A673 (cell line): ENCODE results near the gene THSD4. TPM values are rescaled to one million over a fixed set of nuclear protein-coding genes. Genes with fewer than 3 reads are reported as not detected.

Experiments used
- BruUV-seq: library from RNA; stranded (reverse); fragments of 400-500 nt; replicated peaks from 2 replicates; lab custom pipeline; 2021; lab: Mats Ljungman, UMichigan
- CTCF ChIA-PET: fragments of 300-600 bp; sonication (Branson Sonifier 250); formaldehyde crosslinking; loops from one replicate; lab custom pipeline; 2022; ENCODE audit warnings: antibody characterized with exemption; lab: Charles Lee
- POLR2A ChIA-PET: fragments of 300-600 bp; sonication (Branson Sonifier 250); formaldehyde crosslinking; loops from one replicate; lab custom pipeline; 2022; ENCODE audit warnings: antibody characterized with exemption; ENCODE audit not compliant: low non-redundant PET; lab: Charles Lee
- DNase-seq: peaks from one replicate; pipeline ENCODE4 v3.0.0-alpha.2; 2015; ENCODE audit warnings: low spot score
- H3K27ac ChIP-seq: fragments of 200-600 bp; sonication (generic); 2 replicates; pipeline ENCODE4 v1.5.1; 2016; ENCODE audit warnings: mixed run types, low read depth, mild to moderate bottlenecking, mixed read lengths, antibody characterized with exemption, low read length; ENCODE audit not compliant: poor library complexity, severe bottlenecking
- H3K27me3 ChIP-seq: fragments of 200-600 bp; sonication (generic); replicated peaks from 2 replicates; pipeline ENCODE4 v1.6.1; 2017; ENCODE audit warnings: mixed run types, low read depth, mild to moderate bottlenecking, mixed read lengths, antibody characterized with exemption, low read length; ENCODE audit not compliant: insufficient read depth, poor library complexity
- H3K36me3 ChIP-seq: fragments of 200-600 bp; sonication (generic); 2 replicates; pipeline ENCODE4 v1.6.1; 2016; ENCODE audit warnings: mixed run types, mild to moderate bottlenecking, mixed read lengths, antibody characterized with exemption, low read length; ENCODE audit not compliant: insufficient read depth, poor library complexity, severe bottlenecking
- H3K4me1 ChIP-seq: fragments of 200-600 bp; sonication (generic); 2 replicates; pipeline ENCODE4 v1.6.1; 2017; ENCODE audit warnings: mixed run types, mild to moderate bottlenecking, mixed read lengths, antibody characterized with exemption, low read length; ENCODE audit not compliant: insufficient read depth, poor library complexity, severe bottlenecking
- H3K4me3 ChIP-seq: fragments of 200-600 bp; sonication (generic); 2 replicates; pipeline ENCODE4 v1.5.1; 2016; ENCODE audit warnings: low read depth, mixed run types, mild to moderate bottlenecking, mixed read lengths, low read length; ENCODE audit not compliant: poor library complexity, severe bottlenecking
- H3K9me3 ChIP-seq: fragments of 200-600 bp; sonication (generic); 2 replicates; pipeline ENCODE4 v1.6.1; 2016; ENCODE audit warnings: mixed run types, low read depth, mild to moderate bottlenecking, mixed read lengths, antibody characterized with exemption, low read length; ENCODE audit not compliant: poor library complexity, severe bottlenecking
- EZH2 ChIP-seq: fragments of 200-600 bp; sonication (generic); IDR thresholded peaks from 2 replicates; pipeline ENCODE4 v1.6.1; 2017; ENCODE audit warnings: borderline replicate concordance, low read depth, mild to moderate bottlenecking, mixed read lengths, antibody characterized with exemption, low read length; ENCODE audit not compliant: poor library complexity, severe bottlenecking
- intact Hi-C: fragments of 100-400 bp; cut with micrococcal nuclease; formaldehyde crosslinking; loops from one replicate; pipeline ENCODE4 v1.10.0; 2022; ENCODE audit not compliant: unreplicated experiment
- total RNA-seq: library from RNA; stranded (reverse); gene quantifications from 2 replicates; pipeline ENCODE4 v1.2.3, GENCODE V29; 2021
- TF ChIP-seq, protein P1 (sequence below): fragments of 300-800, 200-600 bp; sonication (generic); conservative IDR thresholded peaks from 2 replicates; pipeline ENCODE4 v1.5.1; 2017; ENCODE audit warnings: low read depth, mild to moderate bottlenecking, antibody characterized with exemption, low read length, moderate library complexity, mixed read lengths

Gene THSD4
- total RNA-seq, 1 experiment from 2014 or later: 2.4 TPM

GRCh38 chr15:71325481-71325880, 210.2 kb downstream of the THSD4 start:
- DNase-seq: no peak
- POLR2A ChIA-PET: no interaction called here
- H3K27me3 ChIP-seq: no peaks in the 10 kb centered on the region
- no TSS peak for BruUV-seq
- H3K9me3 ChIP-seq: no peaks in the 10 kb centered on the region
- TF ChIP-seq, protein P1, sequence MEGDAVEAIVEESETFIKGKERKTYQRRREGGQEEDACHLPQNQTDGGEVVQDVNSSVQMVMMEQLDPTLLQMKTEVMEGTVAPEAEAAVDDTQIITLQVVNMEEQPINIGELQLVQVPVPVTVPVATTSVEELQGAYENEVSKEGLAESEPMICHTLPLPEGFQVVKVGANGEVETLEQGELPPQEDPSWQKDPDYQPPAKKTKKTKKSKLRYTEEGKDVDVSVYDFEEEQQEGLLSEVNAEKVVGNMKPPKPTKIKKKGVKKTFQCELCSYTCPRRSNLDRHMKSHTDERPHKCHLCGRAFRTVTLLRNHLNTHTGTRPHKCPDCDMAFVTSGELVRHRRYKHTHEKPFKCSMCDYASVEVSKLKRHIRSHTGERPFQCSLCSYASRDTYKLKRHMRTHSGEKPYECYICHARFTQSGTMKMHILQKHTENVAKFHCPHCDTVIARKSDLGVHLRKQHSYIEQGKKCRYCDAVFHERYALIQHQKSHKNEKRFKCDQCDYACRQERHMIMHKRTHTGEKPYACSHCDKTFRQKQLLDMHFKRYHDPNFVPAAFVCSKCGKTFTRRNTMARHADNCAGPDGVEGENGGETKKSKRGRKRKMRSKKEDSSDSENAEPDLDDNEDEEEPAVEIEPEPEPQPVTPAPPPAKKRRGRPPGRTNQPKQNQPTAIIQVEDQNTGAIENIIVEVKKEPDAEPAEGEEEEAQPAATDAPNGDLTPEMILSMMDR: no peak
- TF ChIP-seq EZH2: no peak
- intact Hi-C loops: no loop called here
- no peak overlapping the region for H3K27ac ChIP-seq
- H3K4me1 ChIP-seq: no peaks in the 10 kb centered on the region
- no peak overlapping the region for H3K4me3 ChIP-seq
- CTCF ChIA-PET: no interaction called here
- H3K36me3 ChIP-seq: no peaks in the 10 kb centered on the region

DNA sequence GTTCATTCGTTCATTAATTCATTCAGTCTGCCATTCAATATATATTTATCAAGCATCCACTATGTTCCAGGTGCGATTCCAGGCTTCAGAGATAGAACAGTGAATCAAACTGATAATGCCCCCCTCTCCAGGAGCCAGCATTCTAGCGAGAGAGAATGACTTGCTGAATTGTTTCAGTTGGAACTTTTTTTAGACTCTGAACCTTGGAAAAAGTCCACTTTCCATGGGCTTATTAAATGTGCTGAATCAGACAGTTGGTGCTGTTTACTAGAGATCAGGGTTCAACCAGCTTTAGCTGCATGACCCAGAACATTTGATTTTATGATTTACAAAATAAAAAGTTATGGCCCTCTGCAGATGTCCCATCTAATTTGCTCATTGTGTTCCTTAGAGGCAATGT, 213.2 kb downstream of the THSD4 start:
- BruUV-seq: no TSS peak
- TF ChIP-seq, protein P1: no peak
- no peak for TF ChIP-seq EZH2

DNA sequence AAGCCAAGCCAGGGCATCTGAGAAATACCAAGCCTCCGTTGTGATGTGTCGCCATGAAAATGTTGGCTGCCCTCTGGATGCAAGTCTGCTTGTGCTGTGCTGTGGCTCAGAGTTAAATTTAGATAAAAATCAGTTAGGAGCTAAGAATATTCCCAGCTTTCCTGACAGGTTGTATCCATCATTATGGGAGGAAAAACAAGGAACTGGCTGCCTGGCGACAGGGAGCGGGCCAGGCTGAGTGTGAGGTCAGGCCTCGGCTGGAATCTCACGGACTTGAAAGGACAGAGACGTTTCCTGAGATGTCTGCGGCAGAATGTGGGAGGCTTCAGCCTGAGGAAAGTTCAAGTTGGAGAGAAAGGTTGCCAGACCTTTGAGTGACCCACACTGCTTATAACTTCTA, 213.8 kb downstream of the THSD4 start:
- ChIA-PET CTCF (no interaction called here), POLR2A (no interaction called here)
- H3K27me3 ChIP-seq: no peaks in the 10 kb centered on the region
- H3K27ac ChIP-seq: no peak overlapping the region
- no peaks in the 10 kb centered on the region for H3K9me3 ChIP-seq
- no peaks in the 10 kb centered on the region for H3K4me1 ChIP-seq
- TF ChIP-seq, protein P1: no peak
- no peak for TF ChIP-seq EZH2
- no peak overlapping the region for H3K4me3 ChIP-seq
- H3K36me3 ChIP-seq: no peaks in the 10 kb centered on the region
- DNase-seq: no peak
- intact Hi-C loops: no loop called here
- no TSS peak for BruUV-seq

More for the DNA sequence above, 213.2 kb downstream of the THSD4 start:
- Histone ChIP-seq H3K27ac (no peak overlapping the region), H3K4me3 (no peak overlapping the region), H3K27me3 (no peaks in the 10 kb centered on the region), H3K36me3 (no peaks in the 10 kb centered on the region), H3K9me3 (no peaks in the 10 kb centered on the region), H3K4me1 (no peaks in the 10 kb centered on the region)
- CTCF ChIA-PET: no interaction called here
- intact Hi-C loops: no loop called here
- no peak for DNase-seq
- POLR2A ChIA-PET: no interaction called here
